Fibroblast of lung (primary cell): ENCODE data around the gene LAGE3. TPM values are rescaled to one million over a fixed set of nuclear protein-coding genes. Genes with fewer than 3 reads are reported as not detected.
A peak's percentile ranks its signal among the peaks of the same experiment; 100 is the strongest.

Experiments used
- DNase-seq, 2 donors: peaks; one replicate each; pipeline versions ENCODE4 v3.0.0 to v3.0.0-alpha.2; 2010; ENCODE audit warnings: low read depth in 2 of 2
- H2AFZ ChIP-seq: 2 replicates; pipeline ENCODE4 v1.5.1; 2012; ENCODE audit warnings: low read length, control low read depth, inconsistent platforms
- H3K27ac ChIP-seq: 2 replicates; pipeline ENCODE4 v1.5.1; 2011; ENCODE audit warnings: low read length, control low read depth; ENCODE audit not compliant: insufficient read depth
- H3K27me3 ChIP-seq: 2 replicates; pipeline ENCODE4 v1.5.1; 2011; ENCODE audit warnings: mild to moderate bottlenecking, low read length; ENCODE audit not compliant: control insufficient read depth, insufficient read depth
- H3K36me3 ChIP-seq: 2 replicates; pipeline ENCODE4 v1.5.1; 2011; ENCODE audit warnings: low read length; ENCODE audit not compliant: control insufficient read depth, insufficient read depth
- H3K4me1 ChIP-seq: 2 replicates; pipeline ENCODE4 v1.5.1; 2011; ENCODE audit warnings: low read length; ENCODE audit not compliant: control insufficient read depth, insufficient read depth; ENCODE audit errors: extremely low read depth
- H3K4me2 ChIP-seq: 2 replicates; pipeline ENCODE4 v1.5.1; 2011; ENCODE audit warnings: low read length, control low read depth; ENCODE audit not compliant: insufficient read depth; ENCODE audit errors: extremely low read depth
- H3K4me3 ChIP-seq, 4 experiments: fragments of 200-600 bp in 1 of 4; sonication (generic) in 1 of 4; replicated peaks in 1 of 4; 2 replicates each; pipeline ENCODE4 v1.5.1; 2011 to 2016; ENCODE audit warnings: low read length in 4 of 4, low read depth in 3 of 4, mild to moderate bottlenecking in 3 of 4, control low read depth in 2 of 4, inconsistent platforms in 1 of 4, mixed read lengths in 1 of 4; ENCODE audit not compliant: insufficient read depth in 1 of 4; ENCODE audit errors: control extremely low read depth in 1 of 4
- H3K79me2 ChIP-seq: 2 replicates; pipeline ENCODE4 v1.5.1; 2012; ENCODE audit warnings: mild to moderate bottlenecking, low read length, inconsistent platforms; ENCODE audit not compliant: control insufficient read depth, insufficient read depth
- H3K9ac ChIP-seq: 2 replicates; pipeline ENCODE4 v1.5.1; 2011; ENCODE audit warnings: mild to moderate bottlenecking, low read length, control low read depth; ENCODE audit not compliant: insufficient read depth
- H3K9me3 ChIP-seq: 2 replicates; pipeline ENCODE4 v1.5.1; 2012; ENCODE audit warnings: low read depth, low read length; ENCODE audit not compliant: control insufficient read depth, insufficient read depth
- H4K20me1 ChIP-seq: 2 replicates; pipeline ENCODE4 v1.5.1; 2011; ENCODE audit warnings: low read length; ENCODE audit not compliant: control insufficient read depth, insufficient read depth; ENCODE audit errors: extremely low read depth
- CTCF ChIP-seq, 2 donors: IDR thresholded peaks in 1 of 2; conservative IDR thresholded peaks in 1 of 2; 1 replicate in 1 of 2; 2 replicates in 1 of 2; pipeline ENCODE4 v1.5.1; 2011 to 2012; ENCODE audit warnings: low read length in 2 of 2, control low read depth in 1 of 2, inconsistent platforms in 1 of 2, low read depth in 1 of 2, mild to moderate bottlenecking in 1 of 2
- EZH2 ChIP-seq: IDR thresholded peaks from 2 replicates; pipeline ENCODE4 v1.5.1; 2012; ENCODE audit warnings: low read length, control low read depth, mild to moderate bottlenecking; ENCODE audit errors: missing control alignments
- polyA plus RNA-seq, 2 donors: library from polyadenylated mRNA; depleted of rRNA in 1 of 2; stranded (reverse) in 1 of 2; unstranded in 1 of 2; fragments of >200 nt; gene quantifications; 2 replicates each; pipeline ENCODE4 v1.2.1, GENCODE V29; 2011 to 2012; ENCODE audit warnings: missing spikeins in 1 of 2
- total RNA-seq: library from RNA; depleted of rRNA; stranded (reverse); fragments of >200 nt; gene quantifications from 2 replicates; pipeline ENCODE4 v1.2.1, GENCODE V29; 2014

Gene LAGE3
- total and polyA plus RNA-seq, 2 donors (not counting 1 experiment from before 2014, with no cell fraction given), result 6.4 to 13.4 TPM

GRCh38 chrX:154440623-154441357 lies 38.3 kb downstream of the LAGE3 start:
- no peak overlapping the region for H3K27ac ChIP-seq
- peaks cover 7% of the 10 kb centered on the region for H3K4me1 ChIP-seq
- TF ChIP-seq CTCF (conservative IDR thresholded peaks at IDR 0.05 in 1 of 2, IDR thresholded peaks at IDR 0.05 in 1 of 2; ENCODE audit: low read depth in 1 of 2, low read length in 2 of 2), result no peak
- TF ChIP-seq EZH2, result no peak
- H3K4me2 ChIP-seq, result no peak overlapping the region
- peaks cover 13% of the 10 kb centered on the region for H3K36me3 ChIP-seq
- H3K27me3 ChIP-seq, result no peaks in the 10 kb centered on the region
- H4K20me1 ChIP-seq, result no peaks in the 10 kb centered on the region
- no peak overlapping the region for H3K4me3 ChIP-seq
- H3K79me2 ChIP-seq, result peaks cover 55% of the 10 kb centered on the region
- no peaks in the 10 kb centered on the region for H3K9me3 ChIP-seq
- H2AFZ ChIP-seq, result no peak overlapping the region
- no peak for DNase-seq
- H3K9ac ChIP-seq, result no peak overlapping the region

DNA sequence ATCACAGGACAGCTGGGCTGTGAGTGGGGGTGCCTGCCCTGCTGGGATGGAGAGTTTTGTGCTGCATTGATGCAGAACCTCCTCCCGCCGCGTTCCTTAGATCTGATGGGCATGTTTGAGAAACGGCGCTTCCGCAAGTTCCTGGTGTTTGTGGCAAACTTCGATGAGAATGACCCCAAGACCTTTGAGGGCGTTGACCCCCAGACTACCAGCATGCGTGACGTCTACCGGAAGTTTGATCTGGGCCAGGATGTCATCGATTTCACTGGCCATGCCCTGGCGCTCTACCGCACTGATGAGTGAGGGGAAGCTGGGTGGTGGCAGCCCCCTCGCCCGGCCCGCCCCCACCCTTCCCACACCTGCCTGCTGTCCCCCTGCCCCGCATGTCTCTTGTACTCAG lies 39.2 kb downstream of the LAGE3 start:
- Histone ChIP-seq H3K36me3 (peaks cover 13% of the 10 kb centered on the region), H3K4me1 (peaks cover 2% of the 10 kb centered on the region), H3K9ac (no peak overlapping the region), H3K4me3 (no peak overlapping the region), H3K27ac (no peak overlapping the region), H3K27me3 (no peaks in the 10 kb centered on the region), H3K4me2 (no peak overlapping the region), H2AFZ (no peak overlapping the region), H3K79me2 (peaks cover 46% of the 10 kb centered on the region), H4K20me1 (no peaks in the 10 kb centered on the region), H3K9me3 (no peaks in the 10 kb centered on the region)
- no peak for TF ChIP-seq EZH2
- TF ChIP-seq CTCF (conservative IDR thresholded peaks at IDR 0.05 in 1 of 2, IDR thresholded peaks at IDR 0.05 in 1 of 2; ENCODE audit: low read depth in 1 of 2, low read length in 2 of 2), result no peak
- no peak for DNase-seq

- Histone ChIP-seq H3K4me1 (no peaks in the 10 kb centered on the region), H3K27ac (peak overlapping the region; percentile 17), H3K4me2 (peak overlapping the region; percentile 62), H4K20me1 (no peaks in the 10 kb centered on the region), H2AFZ (no peak overlapping the region), H3K27me3 (no peaks in the 10 kb centered on the region), H3K36me3 (peaks cover 16% of the 10 kb centered on the region), H3K9me3 (no peaks in the 10 kb centered on the region), H3K9ac (peak overlapping the region; percentile 46), H3K79me2 (peaks cover 41% of the 10 kb centered on the region), H3K4me3 (peak overlapping the region; percentile 39 to 80 (median 68))
- DNase-seq, result no peak
- TF ChIP-seq EZH2, result no peak
- no peak for TF ChIP-seq CTCF (conservative IDR thresholded peaks at IDR 0.05 in 1 of 2, IDR thresholded peaks at IDR 0.05 in 1 of 2; ENCODE audit: low read depth in 1 of 2, low read length in 2 of 2)
Measured at GRCh38 chrX:154437971-154438893, 40.8 kb downstream of the LAGE3 start.
